ENCODE measurements around the gene LRMDA.

GRCh38 chr10:76067447-76067846, 636.0 kb downstream of the LRMDA start:
- no peak for TF ChIP-seq CTCF (IDR thresholded peaks at IDR 0.05)
- no peak for TF ChIP-seq POLR2A (IDR thresholded peaks at IDR 0.05)
